Ishikawa (cell line): ENCODE data around the gene PATJ.

Source experiments
- EP300 ChIP-seq: IDR thresholded peaks from 2 replicates; pipeline ENCODE4 v1.6.1; 2012; ENCODE audit warnings: borderline replicate concordance
- FOXM1 ChIP-seq: IDR thresholded peaks from 2 replicates; pipeline ENCODE4 v1.6.1; 2012; ENCODE audit warnings: low read depth, borderline replicate concordance
- NFIC ChIP-seq: IDR thresholded peaks from 2 replicates; pipeline ENCODE4 v1.6.1; 2012
- REST ChIP-seq: IDR thresholded peaks from 2 replicates; pipeline ENCODE4 v1.6.1; 2012; ENCODE audit warnings: low read depth, mild to moderate bottlenecking
- TCF12 ChIP-seq: IDR thresholded peaks from 2 replicates; pipeline ENCODE4 v1.6.1; 2012; ENCODE audit warnings: low read depth
- YY1 ChIP-seq: IDR thresholded peaks from 2 replicates; pipeline ENCODE4 v1.6.1; 2012; ENCODE audit warnings: low read depth
- TF ChIP-seq, protein P1 (sequence below): IDR thresholded peaks from 2 replicates; pipeline ENCODE4 v1.6.1; 2012

- TF ChIP-seq, protein P1, sequence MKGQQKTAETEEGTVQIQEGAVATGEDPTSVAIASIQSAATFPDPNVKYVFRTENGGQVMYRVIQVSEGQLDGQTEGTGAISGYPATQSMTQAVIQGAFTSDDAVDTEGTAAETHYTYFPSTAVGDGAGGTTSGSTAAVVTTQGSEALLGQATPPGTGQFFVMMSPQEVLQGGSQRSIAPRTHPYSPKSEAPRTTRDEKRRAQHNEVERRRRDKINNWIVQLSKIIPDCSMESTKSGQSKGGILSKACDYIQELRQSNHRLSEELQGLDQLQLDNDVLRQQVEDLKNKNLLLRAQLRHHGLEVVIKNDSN: no peak
- TF ChIP-seq YY1: no peak
- TF ChIP-seq NFIC: no peak
- no peak for TF ChIP-seq FOXM1
- TF ChIP-seq REST: no peak
- no peak for TF ChIP-seq EP300
- no peak for TF ChIP-seq TCF12
These were observed 368.8 kb downstream of the PATJ start for GRCh38 chr1:62111084-62111483.
